Measurements from ENCODE around the gene SLC1A1.
A peak's percentile ranks its signal among the peaks of the same experiment; 100 is the strongest.

The SLC1A1 gene

GRCh38 chr9:4547016-4547415 lies 56.7 kb downstream of the SLC1A1 start:
- DNase-seq, result no peak

GRCh38 chr9:4548811-4549725 lies 58.8 kb downstream of the SLC1A1 start:
- no peak for DNase-seq

- DNase-seq, result no peak
Observed at GRCh38 chr9:4549751-4550295, 59.6 kb downstream of the SLC1A1 start.

- DNase-seq, result no peak
Observed at GRCh38 chr9:4550777-4551484, 60.7 kb downstream of the SLC1A1 start.

GRCh38 chr9:4553951-4554381 lies 63.7 kb downstream of the SLC1A1 start:
- no peak for DNase-seq

- no peak for DNase-seq
Observed at GRCh38 chr9:4555236-4555635, 65.0 kb downstream of the SLC1A1 start.

GRCh38 chr9:4558371-4558998 lies 68.2 kb downstream of the SLC1A1 start:
- no peak for DNase-seq

- DNase-seq, result no peak
Observed at GRCh38 chr9:4559261-4560182, 69.3 kb downstream of the SLC1A1 start.

GRCh38 chr9:4563105-4563504 lies 72.8 kb downstream of the SLC1A1 start:
- DNase-seq, result no peak

GRCh38 chr9:4566806-4567205 lies 76.5 kb downstream of the SLC1A1 start:
- no peak for DNase-seq

- DNase-seq, result no peak
Observed at GRCh38 chr9:4567601-4568000, 77.3 kb downstream of the SLC1A1 start.

- no peak for DNase-seq
Observed at GRCh38 chr9:4569101-4569500, 78.8 kb downstream of the SLC1A1 start.

GRCh38 chr9:4572184-4572826 lies 82.0 kb downstream of the SLC1A1 start:
- no peak for DNase-seq

GRCh38 chr9:4573176-4573575 lies 82.9 kb downstream of the SLC1A1 start:
- DNase-seq, result no peak

- DNase-seq, result peak; percentile 94
Observed at GRCh38 chr9:4573634-4574389, 83.5 kb downstream of the SLC1A1 start.

- no peak for DNase-seq
Observed at GRCh38 chr9:4574657-4575243, 84.5 kb downstream of the SLC1A1 start.

- DNase-seq, result no peak
Observed at GRCh38 chr9:4575997-4576396, 85.7 kb downstream of the SLC1A1 start.

GRCh38 chr9:4576448-4576847 lies 86.2 kb downstream of the SLC1A1 start:
- DNase-seq, result no peak

- DNase-seq, result peak; percentile 31
Observed at GRCh38 chr9:4579001-4579400, 88.7 kb downstream of the SLC1A1 start.

- DNase-seq, result no peak
Observed at GRCh38 chr9:4581035-4581760, 90.9 kb downstream of the SLC1A1 start.
